Thymus (tissue), 11 donors: ENCODE measurements around the gene IMMP2L. TPM values are rescaled to one million over a fixed set of nuclear protein-coding genes. Genes with fewer than 3 reads are reported as not detected.

Source experiments
- DNase-seq, 9 donors: peaks; one replicate each; pipeline ENCODE4 v3.0.0-alpha.2; 2013; ENCODE audit warnings: low spot score in 9 of 9, low read depth in 6 of 9, missing footprints in 1 of 9
- H3K27ac ChIP-seq, 2 donors: one replicate each; pipeline ENCODE4 v1.5.1; 2013; ENCODE audit warnings: control low read depth in 1 of 2, low read depth in 1 of 2, low read length in 1 of 2, mild to moderate bottlenecking in 1 of 2, moderate library complexity in 1 of 2
- H3K27me3 ChIP-seq, 2 donors: one replicate each; pipeline ENCODE4 v1.5.1; 2013; ENCODE audit warnings: low read length in 1 of 2; ENCODE audit not compliant: control insufficient read depth in 2 of 2, insufficient read depth in 1 of 2
- H3K36me3 ChIP-seq, 2 donors: one replicate each; pipeline ENCODE4 v1.5.1; 2013; ENCODE audit warnings: low read length in 1 of 2, mild to moderate bottlenecking in 1 of 2, moderate library complexity in 1 of 2; ENCODE audit not compliant: control insufficient read depth in 2 of 2, insufficient read depth in 2 of 2
- H3K4me1 ChIP-seq, 2 donors: one replicate each; pipeline ENCODE4 v1.5.1; 2013; ENCODE audit warnings: low read length in 2 of 2; ENCODE audit not compliant: control insufficient read depth in 2 of 2, insufficient read depth in 2 of 2
- H3K4me3 ChIP-seq, 2 donors: one replicate each; pipeline ENCODE4 v1.5.1; 2013; ENCODE audit warnings: low read length in 2 of 2, control low read depth in 1 of 2, mild to moderate bottlenecking in 1 of 2
- H3K9me3 ChIP-seq, 2 donors: one replicate each; pipeline ENCODE4 v1.5.1; 2013; ENCODE audit warnings: low read length in 1 of 2, mild to moderate bottlenecking in 1 of 2; ENCODE audit not compliant: control insufficient read depth in 2 of 2, insufficient read depth in 1 of 2
- WGBS: extraction: QIAGEN DNeasy Blood & Tissue Kit; methylation state at CpG from one replicate; pipeline ENCODE4 v1.1.7; 2013; 5-methylcytosine and 5-hydroxymethylcytosine counted together
- polyA plus RNA-seq: library from polyadenylated mRNA; stranded (reverse); fragments of 200-250 nt; gene quantifications from one replicate; pipeline ENCODE4 v1.2.3, GENCODE V29; 2013
- total RNA-seq: library from RNA; stranded (reverse); fragments of 120-200 nt; gene quantifications from one replicate; pipeline ENCODE4 v1.2.4, GENCODE V29; 2013
- donor health status: healthy.

The IMMP2L gene
- total and polyA plus RNA-seq, 2 donors, result 11.0 to 12.8 TPM

- no peaks in the 10 kb centered on the region for H3K4me1 ChIP-seq
- 91% methylated on average over 3 of the region's 3 CpGs for WGBS
- no peak for DNase-seq
- no peaks in the 10 kb centered on the region for H3K36me3 ChIP-seq
- no peaks in the 10 kb centered on the region for H3K9me3 ChIP-seq
- no peak overlapping the region for H3K27ac ChIP-seq
- H3K4me3 ChIP-seq, result no peak overlapping the region
- no peaks in the 10 kb centered on the region for H3K27me3 ChIP-seq
These were observed 863.7 kb downstream of the IMMP2L start for GRCh38 chr7:110698576-110698975.

- H3K27ac ChIP-seq, result no peak overlapping the region
- H3K27me3 ChIP-seq, result no peaks in the 10 kb centered on the region
- DNase-seq, result no peak
- no peak overlapping the region for H3K4me3 ChIP-seq
- H3K36me3 ChIP-seq, result no peaks in the 10 kb centered on the region
- no peaks in the 10 kb centered on the region for H3K9me3 ChIP-seq
- no peaks in the 10 kb centered on the region for H3K4me1 ChIP-seq
These were observed 868.9 kb downstream of the IMMP2L start for GRCh38 chr7:110693344-110693743.

DNA sequence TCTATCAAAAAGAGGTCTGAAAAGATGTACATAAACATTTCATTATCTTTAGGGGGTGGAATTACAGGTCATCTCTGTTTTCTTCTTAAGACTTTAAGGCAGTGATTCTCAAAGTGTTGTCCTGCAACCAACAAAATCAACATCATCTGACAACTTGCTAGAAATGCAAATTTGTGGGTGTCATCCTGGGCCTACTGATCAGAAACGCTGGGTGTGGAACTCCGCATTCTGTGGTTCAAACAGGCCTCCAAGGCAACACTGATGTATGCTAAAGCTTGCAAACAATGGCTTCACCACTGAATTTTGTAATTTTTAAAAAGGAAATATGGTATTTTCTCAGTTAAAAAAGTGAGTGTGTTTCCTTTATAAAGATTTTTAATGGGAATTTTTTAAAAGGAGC is 873.4 kb downstream of the IMMP2L start:
- no peak for DNase-seq
- 92% methylated on average over 2 of the region's 2 CpGs for WGBS

DNA sequence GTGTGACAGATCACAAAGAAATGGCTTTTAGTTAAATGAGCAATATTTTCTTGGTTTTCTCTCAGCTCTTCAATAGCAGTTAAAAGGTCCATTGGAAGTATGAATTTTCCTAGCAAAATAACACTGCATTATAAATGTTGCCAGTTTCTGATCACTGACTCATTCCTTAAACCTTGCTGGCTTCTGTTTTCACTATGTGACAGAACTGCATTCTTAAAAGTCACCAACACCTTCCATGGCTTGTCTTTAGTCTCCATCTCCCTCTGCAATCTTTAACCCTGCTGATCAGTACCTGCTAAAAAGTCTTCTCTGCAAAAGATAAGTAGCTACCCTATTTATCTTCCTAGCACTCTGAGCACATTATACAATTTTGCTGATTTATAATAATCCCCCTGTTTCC is 876.4 kb downstream of the IMMP2L start:
- H3K4me1 ChIP-seq, result no peaks in the 10 kb centered on the region
- no peak overlapping the region for H3K4me3 ChIP-seq
- H3K27ac ChIP-seq, result no peak overlapping the region
- DNase-seq, result no peak
- no peaks in the 10 kb centered on the region for H3K27me3 ChIP-seq
- no peaks in the 10 kb centered on the region for H3K9me3 ChIP-seq
- no peaks in the 10 kb centered on the region for H3K36me3 ChIP-seq

More for the DNA sequence above, 873.4 kb downstream of the IMMP2L start:
- Histone ChIP-seq H3K4me1 (no peaks in the 10 kb centered on the region), H3K4me3 (no peak overlapping the region), H3K27ac (no peak overlapping the region), H3K36me3 (no peaks in the 10 kb centered on the region), H3K9me3 (no peaks in the 10 kb centered on the region), H3K27me3 (no peaks in the 10 kb centered on the region)

GRCh38 chr7:110681941-110682340 is 880.4 kb downstream of the IMMP2L start:
- H3K4me3 ChIP-seq, result no peak overlapping the region
- no peaks in the 10 kb centered on the region for H3K9me3 ChIP-seq
- 63% methylated on average over 1 of the region's 1 CpG for WGBS
- H3K36me3 ChIP-seq, result no peaks in the 10 kb centered on the region
- no peak for DNase-seq
- H3K4me1 ChIP-seq, result no peaks in the 10 kb centered on the region
- H3K27ac ChIP-seq, result no peak overlapping the region
- no peaks in the 10 kb centered on the region for H3K27me3 ChIP-seq

- DNase-seq, result no peak
- WGBS, result 94% methylated on average over 5 of the region's 5 CpGs
These were observed 884.9 kb downstream of the IMMP2L start for GRCh38 chr7:110677405-110677804.

GRCh38 chr7:110676785-110677184 is 885.5 kb downstream of the IMMP2L start:
- WGBS, result 94% methylated on average over 2 of the region's 2 CpGs
- Histone ChIP-seq H3K27ac (no peak overlapping the region), H3K4me1 (no peaks in the 10 kb centered on the region), H3K9me3 (peaks cover 0 to 8% of the 10 kb centered on the region in 2 donors), H3K4me3 (no peak overlapping the region), H3K36me3 (no peaks in the 10 kb centered on the region), H3K27me3 (no peaks in the 10 kb centered on the region)
- DNase-seq, result no peak

More at GRCh38 chr7:110677405-110677804, 884.9 kb downstream of the IMMP2L start:
- H3K9me3 ChIP-seq, result peaks cover 0 to 8% of the 10 kb centered on the region in 2 donors
- H3K27me3 ChIP-seq, result no peaks in the 10 kb centered on the region
- no peak overlapping the region for H3K4me3 ChIP-seq
- no peaks in the 10 kb centered on the region for H3K36me3 ChIP-seq
- H3K4me1 ChIP-seq, result no peaks in the 10 kb centered on the region
- no peak overlapping the region for H3K27ac ChIP-seq

DNA sequence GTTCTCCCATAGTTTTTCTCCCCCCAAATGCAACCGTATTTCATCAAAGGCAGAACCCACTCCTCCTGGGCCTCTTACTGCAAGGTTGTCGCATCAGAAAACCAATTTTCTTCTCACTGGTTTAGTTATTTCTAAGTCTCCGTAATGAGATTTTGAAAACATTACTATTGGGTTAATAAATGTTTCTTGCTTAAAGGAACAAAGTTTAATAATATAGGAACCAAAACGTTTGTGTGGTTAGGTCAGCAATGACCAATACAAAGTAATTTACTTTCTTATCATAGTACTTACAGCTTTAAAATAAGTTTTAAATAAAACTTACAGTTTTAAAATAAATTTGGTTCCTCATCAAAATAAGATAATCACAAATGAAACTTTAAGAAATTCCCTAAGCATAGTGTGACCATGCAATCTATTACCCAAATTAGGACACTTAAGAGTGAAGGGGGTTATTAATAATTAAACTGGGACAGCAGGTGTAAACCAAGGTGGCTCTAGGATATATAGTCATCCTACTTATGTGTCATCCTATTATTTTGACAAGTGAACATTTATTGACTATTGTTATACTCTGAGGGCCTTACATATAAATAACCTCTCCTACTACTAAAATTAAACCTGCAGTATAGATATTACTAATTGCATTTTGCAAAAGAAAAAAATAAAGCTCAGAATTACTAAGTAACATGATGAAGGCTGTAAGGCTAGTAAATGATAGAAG is 886.7 kb downstream of the IMMP2L start:
- H3K27me3 ChIP-seq, result no peaks in the 10 kb centered on the region
- no peaks in the 10 kb centered on the region for H3K4me1 ChIP-seq
- H3K27ac ChIP-seq, result no peak overlapping the region
- no peak for DNase-seq
- 94% methylated on average over 4 of the region's 4 CpGs for WGBS
- no peak overlapping the region for H3K4me3 ChIP-seq
- peaks cover 0 to 8% of the 10 kb centered on the region in 2 donors for H3K9me3 ChIP-seq
- no peaks in the 10 kb centered on the region for H3K36me3 ChIP-seq

- H3K4me3 ChIP-seq, result no peak overlapping the region
- H3K4me1 ChIP-seq, result no peaks in the 10 kb centered on the region
- WGBS, result 40% methylated on average over 1 of the region's 1 CpG
- H3K36me3 ChIP-seq, result no peaks in the 10 kb centered on the region
- H3K9me3 ChIP-seq, result peaks cover 0 to 8% of the 10 kb centered on the region in 2 donors
- H3K27me3 ChIP-seq, result no peaks in the 10 kb centered on the region
- DNase-seq, result no peak
- H3K27ac ChIP-seq, result no peak overlapping the region
These were observed 889.1 kb downstream of the IMMP2L start for GRCh38 chr7:110673148-110673547.
